GM12878 (cell line): ENCODE results near the gene ARHGAP15. TPM values are rescaled to one million over a fixed set of nuclear protein-coding genes. Genes with fewer than 3 reads are reported as not detected.

Experiments used
- ATAC-seq: fragments of 200-7000 bp; cut with Tn5 transposase; 3 replicates; pipeline ENCODE4 v1.9.1; 2020; ENCODE audit warnings: mild to moderate bottlenecking, moderate library complexity
- BruUV-seq: library from RNA; stranded (reverse); fragments of 400-500 nt; replicated peaks from 2 replicates; lab custom pipeline; 2021; lab: Mats Ljungman, UMichigan
- CTCF ChIA-PET: fragments of 300-600 bp; sonication (Branson Sonifier 250); formaldehyde crosslinking; extraction: SDS; loops from one replicate; lab custom pipeline; 2021; ENCODE audit warnings: inconsistent platforms; lab: Yijun Ruan, JAX
- POLR2A ChIA-PET: fragments of 350-600 bp; formaldehyde crosslinking; extraction: SDS; loops from one replicate; lab custom pipeline; 2021; ENCODE audit warnings: inconsistent platforms; lab: Charles Lee
- RAD21 ChIA-PET: fragments of 300-600 bp; sonication (Branson Sonifier 250); formaldehyde crosslinking; loops from one replicate; lab custom pipeline; 2023; ENCODE audit warnings: antibody characterized with exemption; ENCODE audit not compliant: unreplicated experiment; lab: Charles Lee
- SMC1A ChIA-PET: fragments of 300-600 bp; sonication (Branson Sonifier 250); formaldehyde crosslinking; loops from one replicate; lab custom pipeline; 2023; ENCODE audit not compliant: unreplicated experiment, uncharacterized antibody; lab: Charles Lee
- DNase-seq: peaks from one replicate; pipeline ENCODE4 v3.0.0-alpha.2; 2011; ENCODE audit warnings: low read depth, low spot score
- FAIRE-seq: peaks from 3 replicates; lab custom pipeline; 2011; peaks lifted over from hg19 to GRCh38; lab: Jason Lieb, UNC
- H2AFZ ChIP-seq: 2 replicates; pipeline ENCODE4 v1.6.0; 2011; ENCODE audit warnings: low read depth, low read length, control low read depth; ENCODE audit not compliant: control insufficient read depth
- H3K27ac ChIP-seq: 2 replicates; pipeline ENCODE4 v1.5.1; 2011; ENCODE audit warnings: control low read depth; ENCODE audit not compliant: control insufficient read depth, insufficient read depth
- H3K27me3 ChIP-seq, 2 experiments: replicated peaks in 1 of 2; 2 replicates each; pipeline versions ENCODE4 v1.6.0 to v1.6.1; 2011; ENCODE audit warnings: low read length in 1 of 2; ENCODE audit not compliant: control insufficient read depth in 2 of 2, insufficient read depth in 2 of 2
- H3K36me3 ChIP-seq, 2 experiments: 2 replicates each; pipeline ENCODE4 v1.5.1; 2011; ENCODE audit warnings: low read length in 1 of 2; ENCODE audit not compliant: control insufficient read depth in 2 of 2, insufficient read depth in 2 of 2
- H3K4me1 ChIP-seq: 2 replicates; pipeline ENCODE4 v1.6.1; 2011; ENCODE audit warnings: mild to moderate bottlenecking, low read length, moderate library complexity, mixed read lengths; ENCODE audit not compliant: control insufficient read depth, insufficient read depth
- H3K4me2 ChIP-seq: 2 replicates; pipeline ENCODE4 v1.6.0; 2011; ENCODE audit warnings: control low read depth; ENCODE audit not compliant: control insufficient read depth, insufficient read depth
- H3K4me3 ChIP-seq: fragments of 200-600 bp; sonication (generic); 2 replicates; pipeline ENCODE4 v1.5.1; 2016
- H3K79me2 ChIP-seq: 2 replicates; pipeline ENCODE4 v1.6.0; 2011; ENCODE audit warnings: low read length; ENCODE audit not compliant: control insufficient read depth, insufficient read depth
- H3K9ac ChIP-seq: 2 replicates; pipeline ENCODE4 v1.8.0; 2011; ENCODE audit warnings: low read length, control low read depth, mixed read lengths; ENCODE audit not compliant: control insufficient read depth, insufficient read depth
- H3K9me3 ChIP-seq: replicated peaks from 3 replicates; pipeline ENCODE4 v1.5.1; 2011; ENCODE audit warnings: mild to moderate bottlenecking, low read length; ENCODE audit not compliant: control insufficient read depth, insufficient read depth
- H4K20me1 ChIP-seq: 2 replicates; pipeline ENCODE4 v1.6.0; 2011; ENCODE audit not compliant: control insufficient read depth, insufficient read depth
- BCL3 ChIP-seq: IDR thresholded peaks from 2 replicates; pipeline ENCODE4 v1.6.1; 2011; ENCODE audit warnings: borderline replicate concordance, low read depth, mild to moderate bottlenecking, moderate library complexity, low read length; ENCODE audit not compliant: insufficient read depth, poor library complexity, severe bottlenecking
- CHD2 ChIP-seq: IDR thresholded peaks from 2 replicates; pipeline ENCODE4 v1.6.1; 2011; ENCODE audit warnings: low read depth, low read length, improper control_type of control experiment, borderline replicate concordance
- EGR1 ChIP-seq, 2 experiments: IDR thresholded peaks; 1 replicate in 1 of 2; 2 replicates in 1 of 2; pipeline ENCODE4 v1.6.1; 2011 to 2012; ENCODE audit warnings: low read depth in 2 of 2, low read length in 2 of 2, borderline replicate concordance in 1 of 2, mild to moderate bottlenecking in 1 of 2, moderate library complexity in 1 of 2
- EP300 ChIP-seq, 2 experiments: fragments of 150-350 bp in 1 of 2; IDR thresholded peaks; 2 replicates each; pipeline ENCODE4 v1.6.1; 2011 to 2012; ENCODE audit warnings: low read depth in 2 of 2, low read length in 2 of 2, borderline replicate concordance in 1 of 2, improper control_type of control experiment in 1 of 2, inconsistent platforms in 1 of 2; ENCODE audit not compliant: control insufficient read depth in 1 of 2
- GABPA ChIP-seq: IDR thresholded peaks from 2 replicates; pipeline ENCODE4 v1.6.1; 2014; ENCODE audit warnings: antibody characterized with exemption, low read depth, mild to moderate bottlenecking, inconsistent platforms
- JUND ChIP-seq: IDR thresholded peaks from 2 replicates; pipeline ENCODE4 v1.6.1; 2012; ENCODE audit warnings: low read depth, mild to moderate bottlenecking, low read length, improper control_type of control experiment, moderate library complexity
- MYC ChIP-seq: IDR thresholded peaks from 2 replicates; pipeline ENCODE4 v1.6.1; 2011; ENCODE audit warnings: mild to moderate bottlenecking, low read length, moderate library complexity, inconsistent platforms; ENCODE audit not compliant: insufficient read depth, insufficient replicate concordance, insufficient read length, severe bottlenecking
- NFIC ChIP-seq: IDR thresholded peaks from 2 replicates; pipeline ENCODE4 v1.6.1; 2012; ENCODE audit warnings: low read depth, mild to moderate bottlenecking, inconsistent platforms, low read length, moderate library complexity
- PAX8 ChIP-seq: fragments of 450-650 bp; IDR thresholded peaks from 2 replicates; pipeline ENCODE4 v1.6.1; 2017; ENCODE audit warnings: mild to moderate bottlenecking, moderate library complexity
- RELB ChIP-seq: fragments of 450-650 bp; IDR thresholded peaks from 2 replicates; pipeline ENCODE4 v1.6.1; 2017; ENCODE audit warnings: low read depth, mild to moderate bottlenecking, moderate library complexity
- SPI1 ChIP-seq: IDR thresholded peaks from 2 replicates; pipeline ENCODE4 v1.6.1; 2011; ENCODE audit warnings: low read depth, mild to moderate bottlenecking, low read length, moderate library complexity, borderline replicate concordance; ENCODE audit not compliant: insufficient read depth
- SREBF2 ChIP-seq: IDR thresholded peaks from 2 replicates; pipeline ENCODE4 v1.6.1; 2012; ENCODE audit warnings: mild to moderate bottlenecking, low read length
- USF1 ChIP-seq: IDR thresholded peaks from 2 replicates; pipeline ENCODE4 v1.6.1; 2011; ENCODE audit warnings: borderline replicate concordance, low read depth, mild to moderate bottlenecking, moderate library complexity, mixed read lengths, low read length; ENCODE audit not compliant: insufficient read depth; ENCODE audit errors: extremely low read length
- ZBTB40 ChIP-seq: fragments of 450-650 bp; IDR thresholded peaks from 2 replicates; pipeline ENCODE4 v1.6.1; 2016; ENCODE audit warnings: mild to moderate bottlenecking, moderate library complexity, borderline replicate concordance
- ZNF217 ChIP-seq: fragments of 450-650 bp; IDR thresholded peaks from 2 replicates; pipeline ENCODE4 v1.6.1; 2017; ENCODE audit warnings: antibody characterized with exemption, mild to moderate bottlenecking
- ZNF24 ChIP-seq: fragments of 450-650 bp; IDR thresholded peaks from 2 replicates; pipeline ENCODE4 v1.6.1; 2017; ENCODE audit warnings: antibody characterized with exemption, mild to moderate bottlenecking
- WGBS: methylation state at CpG from one replicate; pipeline ENCODE4 v1.1.6; 2016; ENCODE audit warnings: low lambda C conversion rate; ENCODE audit not compliant: insufficient replicate concordance, insufficient coverage; ENCODE audit errors: missing lambda C conversion rate; 5-methylcytosine and 5-hydroxymethylcytosine counted together
- in situ Hi-C: fragments of 300-500 bp; cut with MboI; formaldehyde crosslinking; loops from 9 replicates; pipeline ENCODE4 v1.14.3; 2018; ENCODE audit warnings: mixed read lengths
- intact Hi-C: fragments of 100-400 bp; cut with micrococcal nuclease; formaldehyde crosslinking; loops from one replicate; pipeline ENCODE4 v1.14.2; 2022; ENCODE audit not compliant: unreplicated experiment
- polyA plus RNA-seq, 11 experiments: library from polyadenylated mRNA; depleted of rRNA in 4 of 11; unstranded in 6 of 11; stranded (reverse) in 5 of 11; fragments of >200 nt; fragmentation: Nextera tagmentation in 4 of 11; fragmentation: Illumina TruSeq in 1 of 11; extraction: Ambion mirVana in 4 of 11; extraction: Trizol in 1 of 11; gene quantifications; 1 replicate in 1 of 11; 2 replicates in 10 of 11; pipeline versions ENCODE4 v1.2.1 to v1.2.3, GENCODE V29; 2011 to 2016; ENCODE audit warnings: inconsistent platforms in 2 of 11, missing spikeins in 2 of 11, low read depth in 1 of 11
- total RNA-seq, 4 experiments: library from RNA; depleted of rRNA in 3 of 4; stranded (reverse); fragments of >200 nt in 3 of 4; fragmentation: Illumina TruSeq in 1 of 4; extraction: Trizol in 1 of 4; gene quantifications; 2 replicates each; pipeline versions ENCODE4 v1.2.1 to v1.2.3, GENCODE V29; 2013 to 2021

The ARHGAP15 gene
- total and polyA plus RNA-seq, 10 of the 15 experiments (the other 5 are each of a cell fraction or from before 2014, with no cell fraction given) = 38.0 to 92.6 (median 66.7) TPM

- H3K9ac ChIP-seq = no peak overlapping the region
- no peak overlapping the region for H3K4me2 ChIP-seq
- SMC1A ChIA-PET = interaction anchor here (1.4 kb wide), 1 partner anchor 33 kb away, joined by 3 read pairs; no protein-coding TSS in a partner anchor
- no peak overlapping the region for H3K27ac ChIP-seq
- in situ Hi-C loops = no loop called here
- H4K20me1 ChIP-seq = no peaks in the 10 kb centered on the region
- BruUV-seq = no TSS peak
- CTCF ChIA-PET = no interaction called here
- no peak for FAIRE-seq
- no peak overlapping the region for H3K4me3 ChIP-seq
- no peaks in the 10 kb centered on the region for H3K79me2 ChIP-seq
- no peak for DNase-seq
- H3K9me3 ChIP-seq = no peaks in the 10 kb centered on the region
- no peaks in the 10 kb centered on the region for H3K27me3 ChIP-seq
- no peak for ATAC-seq
- peaks cover 15% of the 10 kb centered on the region for H3K4me1 ChIP-seq
- intact Hi-C loops = no loop called here
- RAD21 ChIA-PET = no interaction called here
- WGBS = 100% methylated on average over 2 of the region's 2 CpGs
- POLR2A ChIA-PET = no interaction called here
- no peak overlapping the region for H2AFZ ChIP-seq
- H3K36me3 ChIP-seq = no peaks in the 10 kb centered on the region; a peak in 1 of 4 replicates
- TF ChIP-seq PAX8 = no peak
- TF ChIP-seq SREBF2 = no peak
- no peak for TF ChIP-seq ZNF24
- no peak for TF ChIP-seq JUND
- TF ChIP-seq RELB = no peak
- no peak for TF ChIP-seq ZBTB40
- no peak for TF ChIP-seq SPI1
- no peak for TF ChIP-seq NFIC
- no peak for TF ChIP-seq CHD2
- no peak for TF ChIP-seq MYC
- no peak for TF ChIP-seq EGR1 (IDR thresholded peaks at IDR 0.05; ENCODE audit: borderline replicate concordance in 1 of 2, low read depth in 2 of 2, low read length in 2 of 2)
- no peak for TF ChIP-seq EP300 (IDR thresholded peaks at IDR 0.05; ENCODE audit: borderline replicate concordance in 1 of 2, control insufficient read depth in 1 of 2, low read depth in 2 of 2, low read length in 2 of 2)
- no peak for TF ChIP-seq GABPA
- no peak for TF ChIP-seq ZNF217
- no peak for TF ChIP-seq BCL3
- TF ChIP-seq USF1 = no peak
Measured at GRCh38 chr2:143734507-143734906, 605.3 kb downstream of the ARHGAP15 start.
